ENCODE results near the gene KCNT2. TPM values are rescaled to one million over a fixed set of nuclear protein-coding genes. Genes with fewer than 3 reads are reported as not detected.

KCNT2 gene
- total and polyA plus RNA-seq, 2 of the 8 experiments (the other 6 are each of a cell fraction or from before 2014, with no cell fraction given): 2.3 to 10.2 TPM

DNA sequence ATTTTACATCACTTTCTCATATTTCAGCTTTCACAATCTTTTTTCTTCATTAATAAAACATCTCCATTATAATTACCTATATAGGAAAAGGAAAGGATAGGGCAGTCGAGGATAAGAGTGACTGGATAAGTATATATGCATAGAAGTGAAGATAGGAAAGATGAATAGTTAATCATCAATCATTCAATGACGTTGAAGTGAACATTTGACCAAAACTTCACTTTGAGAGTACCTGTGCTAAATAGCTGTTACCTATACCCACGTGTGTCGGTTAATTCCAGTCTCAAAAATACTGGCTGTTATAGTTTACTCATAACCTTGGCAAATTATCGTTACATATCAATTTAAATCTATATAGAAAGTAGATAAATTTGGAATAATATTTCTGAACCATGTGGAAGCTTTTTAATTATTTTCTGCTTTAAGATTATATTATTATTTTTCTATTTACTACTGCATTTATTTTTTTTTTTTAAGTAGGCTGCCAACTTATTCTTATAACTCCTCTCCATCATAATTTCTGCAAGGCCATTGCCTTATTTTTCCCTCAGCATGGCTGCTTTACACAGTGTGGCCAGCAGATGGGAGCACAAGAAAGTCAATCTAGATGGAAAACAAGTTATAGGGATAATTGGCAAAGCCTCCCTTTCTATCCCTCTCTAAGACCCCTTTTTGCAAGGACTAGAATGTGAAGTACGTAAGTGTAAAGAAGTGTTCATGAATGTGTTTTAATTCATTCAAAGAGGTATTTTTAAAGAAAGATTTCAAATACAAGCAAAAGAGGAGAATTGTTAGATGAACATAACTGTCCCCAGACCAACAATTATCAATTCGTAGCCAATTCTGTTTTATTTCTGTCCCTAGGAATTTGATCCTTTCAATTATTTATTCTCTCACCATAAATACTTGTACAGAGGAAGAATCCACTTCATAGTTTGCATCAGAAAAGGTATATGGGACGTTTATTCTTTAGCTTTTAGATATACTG, 290.4 kb downstream of the KCNT2 start:
- Histone ChIP-seq H3K27ac (ENCODE audit: low read depth, low read length) (no peak overlapping the region), H4K8ac (ENCODE audit: extremely low read depth, insufficient read depth, low read length) (no peak overlapping the region), H3K79me1 (ENCODE audit: low read depth, low read length) (no peaks in the 10 kb centered on the region), H2AFZ (ENCODE audit: low read length) (no peak overlapping the region), H3K9me3 (ENCODE audit: insufficient read depth in 2 of 2, low read depth in 1 of 2, low read length in 1 of 2) (no peaks in the 10 kb centered on the region), H2BK20ac (ENCODE audit: low read length) (no peak overlapping the region), H3K4me1 (replicated peaks in 1 of 4; ENCODE audit: control insufficient read depth in 3 of 4, insufficient read depth in 4 of 4, low read length in 3 of 4) (peaks cover 0 to 2% (median 1%) of the 10 kb centered on the region in 4 experiments; a peak in 3 of 7 replicates), H4K5ac (ENCODE audit: insufficient read length, low read depth, low read length) (no peak overlapping the region), H3K4me3 (ENCODE audit: extremely low read depth in 1 of 4, insufficient read depth in 2 of 4, low read depth in 3 of 4, low read length in 4 of 4) (no peak overlapping the region), H4K20me1 (replicated peaks in 1 of 2; ENCODE audit: control insufficient read depth in 1 of 2, insufficient read depth in 2 of 2, low read length in 2 of 2) (no peaks in the 10 kb centered on the region), H3K9ac (replicated peaks in 1 of 4; ENCODE audit: extremely low read depth in 1 of 4, low read depth in 3 of 4, low read length in 3 of 4) (no peak overlapping the region), H3K23ac (ENCODE audit: insufficient read length) (no peak overlapping the region), H3K36me3 (ENCODE audit: control insufficient read depth in 2 of 4, insufficient read depth in 4 of 4, low read length in 3 of 4) (peaks cover 0 to 4% (median 0%) of the 10 kb centered on the region in 4 experiments; a peak in 3 of 8 replicates), H2BK15ac (ENCODE audit: low read length) (no peak overlapping the region), H2BK5ac (ENCODE audit: low read depth, low read length) (no peak overlapping the region), H3K23me2 (ENCODE audit: low read depth, low read length) (no peaks in the 10 kb centered on the region), H2AK5ac (ENCODE audit: low read depth, low read length) (no peak overlapping the region), H3K4ac (replicated peaks; ENCODE audit: insufficient read length, low read depth, low read length) (no peak overlapping the region), H3K79me2 (ENCODE audit: control insufficient read depth in 1 of 2, insufficient read depth in 2 of 2, low read length in 2 of 2) (no peaks in the 10 kb centered on the region), H3K14ac (ENCODE audit: insufficient read length) (no peak overlapping the region), H3K27me3 (replicated peaks in 1 of 4; ENCODE audit: control insufficient read depth in 3 of 4, extremely low read depth in 1 of 4, insufficient read depth in 3 of 4, low read length in 3 of 4) (no peaks in the 10 kb centered on the region), H4K91ac (replicated peaks; ENCODE audit: insufficient read length, low read length) (no peak overlapping the region), H2BK120ac (replicated peaks; ENCODE audit: low read depth, low read length) (no peak overlapping the region), H3K18ac (ENCODE audit: extremely low read depth, low read length) (no peak overlapping the region), H2BK12ac (ENCODE audit: low read depth, low read length) (no peak overlapping the region), H3K4me2 (ENCODE audit: insufficient read depth in 1 of 2, low read depth in 2 of 2, low read length in 2 of 2) (no peak overlapping the region), H3K56ac (replicated peaks; ENCODE audit: insufficient read length, low read depth, low read length) (no peak overlapping the region)
- ChIA-PET CTCF (ENCODE audit: partially characterized antibody) (interaction anchor here (0.7 to 2.0 kb wide), 14 partner anchors 9 to 1927 kb away, joined by 3 to 9 read pairs (median 4); no protein-coding TSS in a partner anchor), POLR2A (ENCODE audit: partially characterized antibody) (no interaction called here)
- TF ChIP-seq POU5F1 (IDR thresholded peaks at IDR 0.05; ENCODE audit: low read depth, low read length) (no peak), CTCF (IDR thresholded peaks at IDR 0.05; ENCODE audit: control extremely low read depth in 1 of 3, insufficient read depth in 1 of 3, low read depth in 1 of 3, low read length in 3 of 3) (peak in 2 of 3 experiments; percentile 52 to 66; a peak in 2 of 4 replicates), RAD21 (IDR thresholded peaks at IDR 0.05 in 1 of 2, conservative IDR thresholded peaks at IDR 0.05 in 1 of 2; ENCODE audit: low read depth in 2 of 2, low read length in 2 of 2) (peak; percentile 76 to 84)
- DNase-seq (ENCODE audit: low read depth in 1 of 2, low spot score in 2 of 2): no peak
- 78% methylated on average over 8 of the region's 8 CpGs; no CpG with 5 or more reads in 1 of the 2 experiments for whole genome bisulfite sequencing, 2 experiments (ENCODE audit: extremely low coverage in 1 of 2, insufficient coverage in 1 of 2, insufficient read length in 1 of 2, insufficient replicate concordance in 2 of 2, low coverage in 1 of 2, low lambda C conversion rate in 2 of 2, missing lambda C conversion rate in 1 of 2)
- no peak for FAIRE-seq

Data from H1 (cell line).